KOPT-K1 (cell line): Measurements from ENCODE around the gene DGKB.
A peak's percentile ranks its signal among the peaks of the same experiment; 100 is the strongest.

Experiments
- H3K27ac ChIP-seq: fragments of 200-600 bp; sonication (generic); 2 replicates; pipeline ENCODE4 v1.5.1; 2016; ENCODE audit warnings: antibody characterized with exemption, mild to moderate bottlenecking, low read depth, low read length; ENCODE audit not compliant: poor library complexity, severe bottlenecking
- H3K36me3 ChIP-seq: fragments of 200-600 bp; sonication (generic); 2 replicates; pipeline ENCODE4 v1.5.1; 2017; ENCODE audit warnings: antibody characterized with exemption, mild to moderate bottlenecking, low read length, moderate library complexity; ENCODE audit not compliant: insufficient read depth
- H3K9me3 ChIP-seq: fragments of 200-600 bp; sonication (generic); 2 replicates; pipeline ENCODE4 v1.5.1; 2017; ENCODE audit warnings: antibody characterized with exemption, low read length, mild to moderate bottlenecking; ENCODE audit not compliant: insufficient read depth, poor library complexity, severe bottlenecking

DGKB gene

DNA sequence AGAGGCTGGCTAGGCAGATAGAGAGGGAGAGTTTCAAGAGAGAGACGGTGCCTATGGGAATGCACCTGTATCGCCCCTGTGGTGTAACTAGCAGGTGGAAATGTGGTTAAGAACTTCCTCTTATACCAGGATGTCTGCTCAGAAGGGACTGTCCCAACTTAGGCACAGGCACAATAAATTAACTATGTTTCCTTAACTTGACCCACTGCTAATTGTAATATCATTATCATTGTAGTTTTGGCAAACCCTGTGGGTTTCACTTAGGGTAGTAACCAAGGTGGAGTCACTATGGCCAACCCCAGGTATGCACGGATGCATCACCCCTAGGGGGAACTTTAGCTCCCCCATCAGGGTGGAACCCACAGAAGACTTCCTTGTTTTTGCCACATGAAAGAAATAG lies 455.7 kb downstream of the DGKB start:
- Histone ChIP-seq H3K36me3 (no peaks in the 10 kb centered on the region), H3K9me3 (peaks cover 26% of the 10 kb centered on the region), H3K27ac (peak overlapping the region; percentile 7)

DNA sequence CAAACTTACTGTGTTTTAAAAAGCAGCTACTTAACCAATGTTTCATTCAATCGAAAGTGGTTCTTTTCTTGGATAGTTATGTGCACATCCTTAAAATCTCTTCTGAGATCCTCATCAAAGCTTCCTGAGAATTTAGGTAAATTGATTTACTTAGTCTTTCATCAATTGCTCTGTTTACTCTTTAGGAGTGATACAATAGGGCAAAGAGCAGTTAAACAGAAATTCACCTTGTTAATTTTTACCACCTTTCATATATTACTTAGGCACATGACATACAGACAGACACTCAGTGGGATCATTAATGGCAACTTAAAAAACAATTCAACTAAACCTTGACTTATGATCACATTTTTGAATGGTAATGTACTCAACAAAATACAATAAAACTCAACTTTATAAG lies 456.3 kb downstream of the DGKB start:
- Histone ChIP-seq H3K9me3 (peaks cover 26% of the 10 kb centered on the region), H3K27ac (peak overlapping the region; percentile 7)

DNA sequence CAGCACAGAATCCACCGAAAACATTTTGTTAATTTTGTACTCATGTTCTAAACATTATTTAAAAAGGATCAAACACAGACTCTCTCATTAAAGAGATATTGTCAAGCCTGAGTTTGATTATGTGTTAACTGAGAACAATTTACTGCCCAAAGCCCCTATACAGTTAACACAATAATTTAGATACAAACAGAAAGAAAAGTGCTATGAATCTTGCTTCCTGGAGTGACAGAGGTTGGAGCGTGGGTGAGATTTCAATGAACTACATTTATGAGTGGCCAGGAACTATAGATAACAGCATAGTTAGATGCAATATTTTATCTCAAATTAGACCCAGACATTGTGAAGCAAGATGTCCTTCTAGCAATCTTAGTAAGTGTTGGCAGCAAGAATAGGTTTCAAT lies 464.2 kb downstream of the DGKB start:
- Histone ChIP-seq H3K27ac (no peak overlapping the region), H3K9me3 (no peaks in the 10 kb centered on the region), H3K36me3 (no peaks in the 10 kb centered on the region)

More for the DNA sequence above, 456.3 kb downstream of the DGKB start:
- no peaks in the 10 kb centered on the region for H3K36me3 ChIP-seq

DNA sequence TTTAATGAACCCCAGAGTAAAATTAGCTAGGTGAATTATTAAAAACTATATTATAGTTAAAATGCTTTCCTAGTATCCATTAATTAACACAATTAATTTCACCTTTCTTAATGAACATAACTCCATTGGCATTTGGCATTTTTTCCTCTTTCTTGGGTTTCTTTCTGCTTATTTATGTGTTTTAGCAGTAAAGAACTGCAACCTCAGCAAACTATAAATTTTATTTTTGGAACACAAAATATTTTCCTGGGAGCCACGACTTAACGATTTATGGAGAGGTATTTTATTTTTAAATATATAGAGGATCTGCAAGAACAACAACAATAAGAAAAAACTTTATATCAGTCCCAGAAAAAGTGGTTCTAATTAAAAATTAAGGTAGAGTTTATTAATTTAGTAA lies 465.7 kb downstream of the DGKB start:
- H3K9me3 ChIP-seq, result no peaks in the 10 kb centered on the region
- no peak overlapping the region for H3K27ac ChIP-seq
- H3K36me3 ChIP-seq, result no peaks in the 10 kb centered on the region

DNA sequence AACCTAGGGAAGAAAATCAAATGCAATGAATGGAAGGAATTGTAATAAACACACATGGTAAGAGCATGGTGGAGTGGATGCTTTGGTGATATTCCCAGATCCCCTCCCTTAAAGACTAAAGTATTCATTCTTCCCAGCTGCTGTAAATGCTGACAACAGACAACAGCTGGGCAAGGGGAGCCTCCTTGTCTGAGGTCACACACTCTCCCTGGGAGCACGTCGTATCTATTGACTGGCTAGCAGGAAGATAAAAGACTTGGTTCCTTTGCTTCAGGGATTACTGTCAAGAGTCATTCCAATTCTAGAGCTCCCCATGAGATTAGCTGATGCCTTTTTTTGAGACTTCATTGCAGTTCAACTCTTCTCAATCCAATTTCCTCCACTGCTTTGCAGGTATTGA lies 469.6 kb downstream of the DGKB start:
- H3K36me3 ChIP-seq, result no peaks in the 10 kb centered on the region
- H3K9me3 ChIP-seq, result no peaks in the 10 kb centered on the region
- H3K27ac ChIP-seq, result no peak overlapping the region

DNA sequence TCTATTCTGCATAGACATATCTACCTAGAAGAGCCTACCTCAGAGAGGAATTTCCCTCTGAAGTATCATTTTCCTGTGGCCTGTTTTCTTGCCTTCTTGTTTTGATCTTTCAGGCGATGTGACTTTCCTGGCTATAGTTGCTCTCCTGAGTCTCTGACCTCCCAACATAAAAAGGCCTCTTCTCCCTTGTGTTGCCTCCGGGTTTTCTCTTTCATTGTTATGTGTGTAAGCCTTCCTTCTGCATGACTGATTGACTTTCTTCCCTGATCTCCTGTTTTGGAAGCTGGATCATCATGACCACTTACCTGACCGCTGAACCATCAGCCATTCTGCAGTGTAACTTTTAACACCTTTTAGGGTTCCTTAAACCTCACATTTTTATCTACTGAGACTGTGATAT lies 471.6 kb downstream of the DGKB start:
- H3K36me3 ChIP-seq, result no peaks in the 10 kb centered on the region
- H3K9me3 ChIP-seq, result no peaks in the 10 kb centered on the region

DNA sequence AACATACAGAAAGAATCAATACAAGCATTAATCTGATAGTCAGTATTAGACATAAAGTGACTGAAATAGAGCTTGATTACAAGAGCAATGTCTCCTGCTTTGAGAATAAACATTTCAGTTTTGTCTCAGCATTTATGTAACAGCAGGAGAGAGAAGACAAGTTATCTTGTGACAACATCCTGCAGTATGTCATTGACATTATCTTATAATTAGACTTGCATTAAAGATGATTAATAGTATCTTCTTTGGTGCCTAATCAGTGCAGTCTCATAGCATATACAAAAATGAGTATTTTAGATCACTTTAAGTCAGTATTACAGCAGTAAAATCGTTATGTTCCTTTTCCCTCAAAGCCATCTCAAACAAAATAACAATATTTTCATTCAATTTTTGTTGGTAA lies 477.0 kb downstream of the DGKB start:
- Histone ChIP-seq H3K36me3 (no peaks in the 10 kb centered on the region), H3K9me3 (no peaks in the 10 kb centered on the region), H3K27ac (no peak overlapping the region)

More for the DNA sequence above, 471.6 kb downstream of the DGKB start:
- no peak overlapping the region for H3K27ac ChIP-seq

DNA sequence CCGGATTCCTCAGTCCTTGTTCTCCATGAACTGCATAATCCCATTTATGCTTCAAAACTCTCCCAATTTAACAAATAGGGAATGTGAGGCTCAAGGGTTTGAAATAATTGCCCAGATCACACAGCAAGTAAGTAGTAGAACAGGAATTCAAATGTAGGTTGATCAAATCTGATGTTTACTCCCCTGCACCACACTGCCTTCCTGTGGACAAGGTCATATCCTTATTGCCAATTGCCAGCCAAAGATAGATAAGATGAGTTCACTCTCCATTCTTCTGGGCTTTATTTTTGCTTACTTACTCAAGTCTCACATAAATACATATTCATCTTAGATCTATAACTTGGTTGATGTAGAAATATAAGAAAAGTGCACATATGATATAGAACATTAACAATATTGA lies 477.9 kb downstream of the DGKB start:
- Histone ChIP-seq H3K36me3 (no peaks in the 10 kb centered on the region), H3K27ac (no peak overlapping the region), H3K9me3 (no peaks in the 10 kb centered on the region)

DNA sequence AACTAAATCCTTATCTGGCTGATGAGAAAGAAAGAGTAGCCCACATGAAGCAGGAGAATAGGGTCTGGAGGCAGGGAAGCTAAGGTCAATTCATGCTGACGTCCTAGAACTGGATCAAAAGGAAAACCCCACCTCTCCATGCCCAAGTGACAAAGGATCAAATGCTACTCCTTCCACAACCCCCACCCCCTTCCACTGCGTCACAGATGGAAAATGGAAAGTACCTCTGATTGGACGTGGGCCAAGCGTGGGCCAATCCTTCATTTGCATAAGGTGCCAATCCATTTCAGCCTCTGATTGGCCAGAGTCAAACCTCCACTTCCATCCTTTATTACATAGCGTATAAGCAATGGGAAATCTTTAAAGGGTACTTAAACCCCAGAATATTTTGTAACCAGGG lies 481.8 kb downstream of the DGKB start:
- H3K27ac ChIP-seq, result no peak overlapping the region
- H3K9me3 ChIP-seq, result no peaks in the 10 kb centered on the region
- H3K36me3 ChIP-seq, result no peaks in the 10 kb centered on the region

DNA sequence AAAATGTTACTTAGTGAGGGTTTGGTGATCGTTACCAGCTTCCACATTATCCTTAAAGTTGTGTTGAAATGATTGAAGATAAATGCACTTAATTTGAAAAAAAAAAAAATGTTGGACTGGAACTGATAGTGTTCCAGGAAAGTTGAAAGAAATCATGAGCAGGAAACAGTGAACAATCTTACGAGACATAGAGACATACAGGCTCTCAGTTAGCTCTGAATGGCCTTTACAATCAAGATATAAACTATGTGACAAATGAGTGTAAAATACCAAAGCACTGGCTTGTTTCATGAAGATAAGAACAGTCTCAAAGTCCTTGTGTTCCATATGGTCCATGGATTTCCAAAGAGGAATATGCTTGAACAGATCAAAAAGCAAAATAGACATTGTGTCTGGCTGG lies 483.0 kb downstream of the DGKB start:
- no peak overlapping the region for H3K27ac ChIP-seq
- H3K9me3 ChIP-seq, result no peaks in the 10 kb centered on the region
- no peaks in the 10 kb centered on the region for H3K36me3 ChIP-seq

DNA sequence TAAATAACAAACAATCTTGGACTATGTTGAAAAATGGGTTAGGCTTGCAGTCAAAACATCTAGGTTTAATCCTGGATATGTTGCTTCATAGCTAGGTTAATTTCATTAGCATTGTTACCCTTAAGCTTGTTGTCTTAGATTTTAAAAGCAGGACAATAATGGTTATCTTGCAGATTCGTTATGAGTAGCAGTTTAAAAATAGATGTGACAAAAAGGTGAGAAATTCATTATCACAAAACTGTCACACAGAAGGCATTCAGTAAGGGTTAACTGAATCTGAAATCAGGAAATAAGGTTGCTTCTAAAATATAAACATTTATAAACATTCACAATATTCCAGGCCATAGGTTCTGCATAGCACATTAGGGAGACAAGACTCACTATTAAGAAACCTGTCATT lies 483.9 kb downstream of the DGKB start:
- Histone ChIP-seq H3K36me3 (no peaks in the 10 kb centered on the region), H3K9me3 (no peaks in the 10 kb centered on the region), H3K27ac (no peak overlapping the region)

DNA sequence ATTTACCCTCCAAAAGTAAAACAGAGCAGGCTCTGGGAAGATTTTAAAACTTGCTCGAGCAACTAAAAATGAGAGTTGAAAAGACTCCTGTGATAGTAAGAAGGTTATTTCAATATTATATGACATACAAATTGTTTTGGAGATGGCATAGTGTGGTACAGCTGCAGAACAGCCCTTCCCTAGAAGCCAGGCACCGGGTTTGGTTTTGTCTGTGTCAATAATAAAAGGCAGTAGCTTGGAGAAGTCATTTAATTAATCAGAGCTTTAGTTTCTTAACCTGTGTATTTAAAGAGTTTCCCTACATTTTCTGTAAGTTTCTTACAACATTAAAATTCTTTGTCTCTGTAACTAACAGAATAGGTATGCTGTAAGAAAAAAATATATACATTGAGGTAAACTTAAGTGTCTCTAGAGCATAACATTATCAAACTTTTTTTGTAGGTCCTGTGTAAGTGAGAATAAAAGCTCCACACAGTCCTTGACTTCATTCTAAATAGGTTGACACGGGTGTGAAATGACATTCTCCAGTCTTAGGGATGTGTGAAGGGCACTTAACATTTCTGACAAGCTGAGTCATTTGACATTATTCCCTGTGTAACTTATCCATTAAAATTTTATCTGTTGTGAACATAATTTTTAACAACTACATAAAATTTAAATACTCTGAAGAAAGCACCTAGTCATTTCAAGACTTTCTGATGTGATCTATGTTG lies 488.1 kb downstream of the DGKB start:
- H3K36me3 ChIP-seq, result no peaks in the 10 kb centered on the region
- no peaks in the 10 kb centered on the region for H3K9me3 ChIP-seq
- no peak overlapping the region for H3K27ac ChIP-seq

DNA sequence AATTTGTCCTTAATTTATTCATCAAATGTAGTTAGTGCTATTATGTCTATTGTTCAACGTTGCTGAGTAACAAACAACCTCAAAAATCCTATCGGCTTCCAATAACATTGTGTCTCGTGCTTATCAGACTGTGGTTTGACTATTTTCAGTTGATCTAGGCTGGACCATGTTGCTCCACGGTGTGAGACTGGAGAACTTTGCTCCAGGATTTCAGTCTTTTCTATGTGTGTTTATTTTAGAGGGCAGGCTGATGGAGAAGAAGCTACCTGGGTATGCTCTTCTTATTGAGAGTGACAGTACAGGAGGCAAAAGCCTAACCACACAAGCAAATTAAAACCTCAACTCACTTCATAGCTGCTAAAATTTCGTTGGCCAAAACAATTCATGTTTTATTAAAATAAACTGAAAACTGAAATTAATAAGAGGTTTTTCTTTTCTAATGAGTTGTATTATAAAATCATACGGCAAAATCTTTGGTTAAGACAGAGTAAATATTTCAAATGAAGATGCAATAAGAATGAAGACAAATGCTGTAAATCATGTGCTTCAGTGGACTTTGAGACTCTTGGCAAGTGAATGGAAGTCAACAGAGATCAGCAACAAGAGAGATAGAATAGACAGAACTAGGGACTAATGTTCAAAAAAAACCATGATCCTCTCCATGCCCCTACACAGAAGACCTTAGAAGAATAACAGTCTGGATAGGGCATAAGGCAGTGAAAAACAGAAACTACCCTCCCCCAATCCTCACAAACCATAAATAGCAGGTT lies 495.1 kb downstream of the DGKB start:
- Histone ChIP-seq H3K27ac (no peak overlapping the region), H3K9me3 (no peaks in the 10 kb centered on the region), H3K36me3 (no peaks in the 10 kb centered on the region)

DNA sequence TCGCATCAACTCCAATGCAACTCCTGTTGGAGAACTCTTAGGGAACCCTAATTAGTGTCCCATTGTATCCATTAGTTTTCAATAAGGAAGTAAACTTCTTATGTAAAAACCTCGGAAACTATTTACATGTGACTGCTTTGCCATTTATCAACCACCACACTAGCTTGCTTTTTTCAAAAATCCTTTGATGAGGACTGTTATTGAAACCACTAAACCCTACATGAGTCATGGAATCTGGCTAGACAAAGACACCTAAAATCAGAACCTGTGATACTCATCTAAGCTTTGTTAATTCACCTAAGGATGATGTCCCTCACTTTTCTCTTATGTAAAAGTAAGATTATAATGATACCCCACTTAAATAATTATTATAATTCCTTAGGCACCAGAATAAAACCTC lies 499.0 kb downstream of the DGKB start:
- H3K27ac ChIP-seq, result no peak overlapping the region
- no peaks in the 10 kb centered on the region for H3K36me3 ChIP-seq
- H3K9me3 ChIP-seq, result no peaks in the 10 kb centered on the region

DNA sequence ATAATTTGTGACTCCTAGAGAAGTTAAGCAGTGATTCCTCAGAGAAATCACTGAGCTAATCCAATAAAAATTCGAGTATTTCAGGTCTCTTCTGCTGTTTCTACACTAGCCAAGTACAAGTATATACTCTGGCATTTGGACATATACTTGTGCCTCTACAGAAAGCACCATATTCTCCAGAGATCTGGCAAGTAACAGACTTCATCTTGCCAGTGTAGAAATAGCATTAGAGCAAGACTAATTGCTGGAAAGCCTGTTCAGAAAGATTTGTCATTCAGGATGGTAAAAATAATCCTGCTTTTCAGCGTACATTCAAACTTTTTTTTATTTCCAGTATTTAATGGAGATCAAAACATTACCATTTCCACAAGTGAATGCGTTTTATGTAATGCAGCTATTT lies 502.3 kb downstream of the DGKB start:
- no peak overlapping the region for H3K27ac ChIP-seq
- no peaks in the 10 kb centered on the region for H3K36me3 ChIP-seq
- H3K9me3 ChIP-seq, result no peaks in the 10 kb centered on the region

DNA sequence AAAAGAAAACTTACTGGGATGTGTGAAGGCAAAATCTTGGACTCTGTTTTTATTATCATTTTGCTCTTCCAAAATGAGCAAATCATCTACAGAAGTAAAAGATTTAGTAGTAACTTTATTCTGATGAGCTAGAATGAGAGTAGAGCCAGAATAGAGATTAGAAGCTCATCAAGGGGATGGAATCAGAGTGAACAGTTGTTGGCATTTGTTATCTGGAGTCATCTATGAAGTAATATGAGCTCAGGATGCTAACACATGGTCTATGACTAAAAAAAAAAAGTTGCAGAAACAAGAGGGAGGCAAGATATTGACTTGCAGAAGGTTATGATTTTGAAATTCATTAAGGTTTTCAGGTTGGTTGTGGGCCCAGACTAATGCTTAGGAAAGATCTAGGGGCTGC lies 504.0 kb downstream of the DGKB start:
- Histone ChIP-seq H3K27ac (no peak overlapping the region), H3K9me3 (no peaks in the 10 kb centered on the region), H3K36me3 (no peaks in the 10 kb centered on the region)
